Progenitor cell of endocrine pancreas (in vitro differentiated cells): ENCODE data around the gene SDK2. TPM values are rescaled to one million over a fixed set of nuclear protein-coding genes. Genes with fewer than 3 reads are reported as not detected.
A peak's percentile ranks its signal among the peaks of the same experiment; 100 is the strongest.

ENCODE experiments used
- DNase-seq: peaks from one replicate; pipeline ENCODE4 v3.0.0; 2021; ENCODE audit warnings: low spot score; ENCODE audit not compliant: unreplicated experiment
- H3K27ac Mint-ChIP-seq: 2 replicates; pipeline ENCODE4 v1.8.0; 2021; ENCODE audit warnings: mild to moderate bottlenecking, moderate library complexity, mixed read lengths
- H3K27me3 Mint-ChIP-seq: 2 replicates; pipeline ENCODE4 v1.8.0; 2021; ENCODE audit warnings: mixed read lengths
- H3K36me3 Mint-ChIP-seq: 2 replicates; pipeline ENCODE4 v1.8.0; 2022; ENCODE audit warnings: mixed read lengths; ENCODE audit not compliant: insufficient read depth
- H3K4me1 Mint-ChIP-seq: 2 replicates; pipeline ENCODE4 v1.8.0; 2021; ENCODE audit warnings: low read depth, mixed read lengths
- H3K4me3 Mint-ChIP-seq: 2 replicates; pipeline ENCODE4 v1.8.0; 2021; ENCODE audit warnings: low read depth, mild to moderate bottlenecking, moderate library complexity, mixed read lengths
- H3K9me3 Mint-ChIP-seq: 2 replicates; pipeline ENCODE4 v1.8.0; 2021; ENCODE audit warnings: low read depth, mixed read lengths
- total RNA-seq: library from RNA; stranded (reverse); gene quantifications from 2 replicates; pipeline ENCODE4 v1.2.1, GENCODE V29; 2021
- TF ChIP-seq, protein P1 (sequence below): fragments of 200-600 bp; sonication (generic); IDR thresholded peaks from one replicate; pipeline ENCODE4 v1.5.0; 2021; ENCODE audit warnings: antibody characterized with exemption, mild to moderate bottlenecking; ENCODE audit not compliant: unreplicated experiment

The SDK2 gene
- total RNA-seq, 1 donor from 2014 or later, result 6.7 TPM

DNA sequence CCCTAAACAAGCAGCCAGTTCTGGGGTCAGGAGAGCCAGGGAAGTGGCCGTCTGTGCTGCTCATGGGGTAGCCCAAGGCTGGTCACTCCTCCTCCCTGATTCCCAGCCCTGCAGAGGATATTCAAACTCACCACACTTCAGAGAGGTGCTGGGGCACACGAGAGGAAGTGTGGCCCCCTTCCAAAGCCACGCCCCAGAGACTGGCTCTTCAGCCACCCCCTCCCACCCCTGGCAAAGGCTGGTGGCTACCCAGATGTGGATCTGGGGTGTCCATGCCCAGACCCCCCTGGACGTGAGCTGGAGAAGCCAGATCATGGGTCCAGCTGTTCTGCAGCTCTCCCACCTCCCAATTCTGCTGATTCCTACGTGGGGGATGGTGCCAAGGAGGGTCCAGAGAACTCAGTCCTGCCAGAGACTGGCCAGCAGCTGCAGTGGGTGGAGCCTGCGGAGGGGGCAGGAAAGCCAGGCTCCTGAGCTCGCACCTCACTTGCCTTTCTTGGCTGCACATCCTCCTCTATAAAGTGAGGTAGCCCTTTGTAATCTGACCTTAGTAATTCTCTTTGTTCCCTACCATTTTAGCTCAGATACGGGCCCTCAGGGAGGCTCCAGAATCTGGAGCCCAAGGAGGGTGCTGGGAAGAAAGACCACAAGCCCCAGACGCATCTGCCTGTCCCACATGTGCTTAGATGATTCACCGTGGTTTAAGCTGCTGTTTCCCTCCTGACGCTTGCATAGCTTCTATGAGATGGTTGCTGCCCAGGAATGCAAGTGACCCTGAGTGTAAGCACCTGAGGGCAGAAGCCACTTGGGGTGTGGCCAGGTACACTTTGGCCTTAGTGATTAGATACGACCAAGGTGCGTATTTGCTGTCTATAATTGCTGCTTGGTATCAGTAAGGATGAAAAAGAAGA is 15.3 kb downstream of the SDK2 start:
- Mint-ChIP-seq H3K27ac (no peak overlapping the region), H3K27me3 (no peaks in the 10 kb centered on the region), H3K4me3 (no peak overlapping the region), H3K9me3 (no peaks in the 10 kb centered on the region), H3K4me1 (peaks cover 4% of the 10 kb centered on the region), H3K36me3 (no peaks in the 10 kb centered on the region)
- TF ChIP-seq, protein P1, sequence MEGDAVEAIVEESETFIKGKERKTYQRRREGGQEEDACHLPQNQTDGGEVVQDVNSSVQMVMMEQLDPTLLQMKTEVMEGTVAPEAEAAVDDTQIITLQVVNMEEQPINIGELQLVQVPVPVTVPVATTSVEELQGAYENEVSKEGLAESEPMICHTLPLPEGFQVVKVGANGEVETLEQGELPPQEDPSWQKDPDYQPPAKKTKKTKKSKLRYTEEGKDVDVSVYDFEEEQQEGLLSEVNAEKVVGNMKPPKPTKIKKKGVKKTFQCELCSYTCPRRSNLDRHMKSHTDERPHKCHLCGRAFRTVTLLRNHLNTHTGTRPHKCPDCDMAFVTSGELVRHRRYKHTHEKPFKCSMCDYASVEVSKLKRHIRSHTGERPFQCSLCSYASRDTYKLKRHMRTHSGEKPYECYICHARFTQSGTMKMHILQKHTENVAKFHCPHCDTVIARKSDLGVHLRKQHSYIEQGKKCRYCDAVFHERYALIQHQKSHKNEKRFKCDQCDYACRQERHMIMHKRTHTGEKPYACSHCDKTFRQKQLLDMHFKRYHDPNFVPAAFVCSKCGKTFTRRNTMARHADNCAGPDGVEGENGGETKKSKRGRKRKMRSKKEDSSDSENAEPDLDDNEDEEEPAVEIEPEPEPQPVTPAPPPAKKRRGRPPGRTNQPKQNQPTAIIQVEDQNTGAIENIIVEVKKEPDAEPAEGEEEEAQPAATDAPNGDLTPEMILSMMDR, result no peak
- no peak for DNase-seq

GRCh38 chr17:73625991-73626673 is 18.1 kb downstream of the SDK2 start:
- Mint-ChIP-seq H3K27ac (no peak overlapping the region), H3K36me3 (no peaks in the 10 kb centered on the region), H3K9me3 (no peaks in the 10 kb centered on the region), H3K27me3 (no peaks in the 10 kb centered on the region), H3K4me1 (peaks cover 7% of the 10 kb centered on the region), H3K4me3 (no peak overlapping the region)
- TF ChIP-seq, protein P1, result no peak
- no peak for DNase-seq

- Mint-ChIP-seq H3K27me3 (no peaks in the 10 kb centered on the region), H3K27ac (peak overlapping the region; percentile 80), H3K4me1 (peaks cover 7% of the 10 kb centered on the region), H3K36me3 (no peaks in the 10 kb centered on the region), H3K9me3 (no peaks in the 10 kb centered on the region), H3K4me3 (no peak overlapping the region)
- TF ChIP-seq, protein P1, result no peak
- no peak for DNase-seq
These were observed 19.2 kb downstream of the SDK2 start for GRCh38 chr17:73625006-73625405.

DNA sequence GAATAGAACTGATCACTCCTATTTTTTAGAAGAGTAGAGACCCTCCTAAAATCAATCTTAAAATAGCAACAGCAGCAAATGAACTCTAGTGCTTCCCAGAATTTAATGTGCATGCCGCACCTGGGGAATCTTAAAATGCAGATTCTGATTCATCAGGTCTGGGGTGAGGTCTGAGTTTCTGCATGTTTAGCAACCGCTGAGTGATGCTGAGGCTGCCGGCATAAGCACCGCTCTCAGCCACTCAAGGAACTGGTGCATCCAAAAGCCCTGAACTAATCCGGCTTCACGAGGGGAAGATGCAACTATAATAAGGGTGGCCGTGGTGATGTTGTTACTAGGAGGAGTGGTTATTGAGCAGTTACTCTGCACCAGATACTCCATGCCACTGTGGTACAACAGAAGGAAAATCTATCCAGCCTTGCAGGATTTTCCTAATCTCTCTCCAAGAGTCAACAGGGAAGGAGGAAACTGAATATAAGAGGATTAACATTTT is 19.7 kb downstream of the SDK2 start:
- H3K36me3 Mint-ChIP-seq, result no peaks in the 10 kb centered on the region
- H3K27me3 Mint-ChIP-seq, result no peaks in the 10 kb centered on the region
- no peak for DNase-seq
- H3K9me3 Mint-ChIP-seq, result peaks cover under 1% of the 10 kb centered on the region
- H3K4me3 Mint-ChIP-seq, result no peak overlapping the region
- H3K4me1 Mint-ChIP-seq, result peaks cover 7% of the 10 kb centered on the region
- TF ChIP-seq, protein P1, result no peak
- no peak overlapping the region for H3K27ac Mint-ChIP-seq

- peaks cover 7% of the 10 kb centered on the region for H3K4me1 Mint-ChIP-seq
- no peaks in the 10 kb centered on the region for H3K27me3 Mint-ChIP-seq
- TF ChIP-seq, protein P1, result no peak
- DNase-seq, result no peak
- H3K4me3 Mint-ChIP-seq, result no peak overlapping the region
- peaks cover 5% of the 10 kb centered on the region for H3K9me3 Mint-ChIP-seq
- H3K36me3 Mint-ChIP-seq, result peaks cover 1% of the 10 kb centered on the region
- H3K27ac Mint-ChIP-seq, result no peak overlapping the region
These were observed 20.4 kb downstream of the SDK2 start for GRCh38 chr17:73623818-73624217.
